Small intestine (tissue), 7 donors: ENCODE data around the gene DIAPH2. TPM values are rescaled to one million over a fixed set of nuclear protein-coding genes. Genes with fewer than 3 reads are reported as not detected.

Experiments used
- DNase-seq, 2 donors: peaks; one replicate each; pipeline versions ENCODE4 v3.0.0 to v3.0.0-alpha.2; 2013
- FAIRE-seq: peaks from 2 replicates; lab custom pipeline; 2012; peaks lifted over from hg19 to GRCh38; lab: Jason Lieb, UNC
- H3K27ac ChIP-seq, 3 donors: one replicate each; pipeline ENCODE4 v1.5.1; 2013; ENCODE audit warnings: low read length in 2 of 3, mild to moderate bottlenecking in 2 of 3, control low read depth in 1 of 3, inconsistent platforms in 1 of 3, low read depth in 1 of 3, moderate library complexity in 1 of 3
- H3K27me3 ChIP-seq, 3 donors: one replicate each; pipeline ENCODE4 v1.6.1; 2013; ENCODE audit warnings: low read length in 3 of 3, inconsistent platforms in 1 of 3; ENCODE audit not compliant: control insufficient read depth in 3 of 3, insufficient read depth in 3 of 3
- H3K36me3 ChIP-seq, 3 donors: one replicate each; pipeline ENCODE4 v1.6.1; 2013; ENCODE audit warnings: low read length in 3 of 3, inconsistent platforms in 1 of 3, low read depth in 1 of 3, mild to moderate bottlenecking in 1 of 3, moderate library complexity in 1 of 3; ENCODE audit not compliant: control insufficient read depth in 3 of 3, insufficient read depth in 2 of 3
- H3K4me1 ChIP-seq, 3 donors: one replicate each; pipeline ENCODE4 v1.6.1; 2013; ENCODE audit warnings: low read length in 2 of 3, inconsistent platforms in 1 of 3, low read depth in 1 of 3, mild to moderate bottlenecking in 1 of 3, moderate library complexity in 1 of 3; ENCODE audit not compliant: control insufficient read depth in 3 of 3, insufficient read depth in 2 of 3
- H3K4me3 ChIP-seq, 3 donors: one replicate each; pipeline ENCODE4 v1.5.1; 2013; ENCODE audit warnings: low read length in 3 of 3, control low read depth in 1 of 3, inconsistent platforms in 1 of 3, low read depth in 1 of 3, mild to moderate bottlenecking in 1 of 3, moderate library complexity in 1 of 3
- H3K9me3 ChIP-seq, 2 donors: one replicate each; pipeline ENCODE4 v1.6.1; 2013; ENCODE audit warnings: low read depth in 1 of 2, low read length in 1 of 2; ENCODE audit not compliant: control insufficient read depth in 2 of 2, insufficient read depth in 1 of 2
- WGBS, 3 donors: extraction: QIAGEN DNeasy Blood & Tissue Kit; methylation state at CpG; one replicate each; pipeline ENCODE4 v1.1.7; 2013; 5-methylcytosine and 5-hydroxymethylcytosine counted together
- polyA plus RNA-seq, 4 donors: library from polyadenylated mRNA; stranded (reverse) in 3 of 4; unstranded in 1 of 4; fragments of 200-250 nt in 3 of 4; fragments of 120-200 nt in 1 of 4; gene quantifications; one replicate each; pipeline versions ENCODE4 v1.2.1 to v1.2.3, GENCODE V29; 2013
- donor health status: healthy with polysubstance abuse.
- donor health status: control.
- donor health status: control.
- donor health status: Bipolar disorder and iron deficiency.
- donor health status: healthy.

DIAPH2 gene
- polyA plus RNA-seq, 4 donors: 5.1 to 11.7 (median 6.1) TPM

DNA sequence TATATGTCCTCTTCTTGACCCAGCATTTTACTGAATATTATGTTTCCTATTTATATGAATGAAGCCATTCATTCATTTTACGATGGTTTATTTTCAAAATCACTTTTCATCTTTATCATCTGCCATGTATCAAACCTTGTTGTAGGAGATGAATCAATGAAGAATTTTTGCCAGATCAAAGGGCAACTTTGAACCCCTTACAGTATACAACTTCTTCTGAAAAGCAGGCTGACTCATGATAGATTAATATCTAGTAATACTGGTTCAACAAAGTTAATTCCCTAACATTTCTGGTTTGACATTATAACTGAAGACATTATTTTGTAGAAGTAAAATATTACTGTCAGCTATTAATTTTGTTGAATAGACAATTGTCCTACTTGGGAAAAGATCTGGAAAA lies 425.1 kb downstream of the DIAPH2 start:
- no peaks in the 10 kb centered on the region for H3K4me1 ChIP-seq
- peak; percentile 51 for FAIRE-seq

GRCh38 chrX:97117572-97117971 lies 432.9 kb downstream of the DIAPH2 start:
- DNase-seq (no peak), FAIRE-seq (no peak)
- H3K9me3 ChIP-seq: peaks cover 0 to 4% of the 10 kb centered on the region in 2 donors
- H3K36me3 ChIP-seq: peaks cover 0 to 2% (median 0%) of the 10 kb centered on the region in 3 donors
- H3K27ac ChIP-seq: no peak overlapping the region
- no peaks in the 10 kb centered on the region for H3K27me3 ChIP-seq
- H3K4me3 ChIP-seq: no peak overlapping the region
- no peaks in the 10 kb centered on the region for H3K4me1 ChIP-seq

More for the DNA sequence above, 425.1 kb downstream of the DIAPH2 start:
- no peak overlapping the region for H3K4me3 ChIP-seq
- H3K27ac ChIP-seq: no peak overlapping the region
- WGBS, 3 donors: 22 to 82% (median 42%) methylated on average over 1 of the region's 1 CpG
- no peaks in the 10 kb centered on the region for H3K27me3 ChIP-seq
- no peaks in the 10 kb centered on the region for H3K9me3 ChIP-seq
- DNase-seq: no peak
- H3K36me3 ChIP-seq: no peaks in the 10 kb centered on the region

DNA sequence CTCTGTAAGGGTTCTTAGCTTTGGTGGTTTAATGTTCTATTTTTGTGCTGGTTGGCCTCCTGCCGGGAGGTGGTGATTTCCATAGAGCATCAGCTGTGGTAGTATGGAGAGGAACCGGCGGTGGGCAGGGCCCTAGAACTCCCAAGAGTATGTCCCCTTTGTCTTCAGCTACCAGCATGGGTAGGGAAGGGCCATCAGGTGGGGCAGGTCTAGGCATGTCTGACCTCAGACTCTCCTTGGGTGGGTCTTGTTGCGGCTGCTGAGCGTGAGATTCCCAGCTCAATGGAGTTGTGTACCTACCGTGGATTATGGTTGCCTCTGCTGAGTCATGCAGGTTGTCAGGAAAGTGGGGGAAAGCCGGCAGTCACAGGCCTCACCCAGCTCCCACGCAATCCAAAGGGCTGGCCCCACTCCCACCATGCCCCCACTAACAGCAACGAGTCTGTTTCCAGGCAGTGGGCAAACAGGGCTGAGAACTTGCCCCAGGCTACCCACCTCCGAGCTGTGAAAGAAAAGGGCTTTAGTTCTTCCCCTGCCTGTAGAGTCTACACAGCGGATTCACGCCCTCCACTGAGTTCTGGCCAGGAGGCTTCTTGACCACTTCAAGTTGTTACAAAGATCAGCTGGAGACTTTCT lies 434.9 kb downstream of the DIAPH2 start:
- Histone ChIP-seq H3K4me1 (no peaks in the 10 kb centered on the region), H3K36me3 (peaks cover 0 to 2% (median 0%) of the 10 kb centered on the region in 3 donors), H3K27ac (no peak overlapping the region), H3K4me3 (no peak overlapping the region), H3K9me3 (peaks cover 0 to 4% of the 10 kb centered on the region in 2 donors), H3K27me3 (no peaks in the 10 kb centered on the region)
- FAIRE-seq (no peak), DNase-seq (no peak)
- WGBS, 3 donors: 92 to 98% (median 96%) methylated on average over 9 to 12 of the region's 12 CpGs

DNA sequence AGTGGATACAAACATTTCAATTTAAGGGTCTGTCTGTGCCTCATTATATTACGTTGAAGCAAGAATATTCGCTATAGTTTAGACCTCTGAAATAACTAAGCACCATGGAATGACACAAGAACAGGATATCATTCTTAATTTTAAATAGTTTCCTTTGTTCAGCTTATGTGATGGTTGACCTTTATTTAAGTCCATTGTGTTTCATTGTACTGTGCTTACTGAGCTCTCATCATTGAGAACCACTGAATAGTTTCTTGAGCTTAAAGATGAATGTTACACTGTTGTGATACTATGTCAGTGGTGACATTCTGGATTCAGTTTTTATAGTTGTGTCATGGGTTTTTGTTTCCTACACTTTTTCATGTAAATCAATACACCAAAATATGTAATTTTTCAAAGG lies 438.4 kb downstream of the DIAPH2 start:
- DNase-seq (no peak), FAIRE-seq (no peak)
- 85 to 94% (median 90%) methylated on average over 2 of the region's 2 CpGs for WGBS, 3 donors
- Histone ChIP-seq H3K4me1 (no peaks in the 10 kb centered on the region), H3K27me3 (no peaks in the 10 kb centered on the region), H3K36me3 (peaks cover 0 to 2% (median 0%) of the 10 kb centered on the region in 3 donors), H3K27ac (no peak overlapping the region), H3K4me3 (no peak overlapping the region), H3K9me3 (peaks cover 0 to 4% of the 10 kb centered on the region in 2 donors)

DNA sequence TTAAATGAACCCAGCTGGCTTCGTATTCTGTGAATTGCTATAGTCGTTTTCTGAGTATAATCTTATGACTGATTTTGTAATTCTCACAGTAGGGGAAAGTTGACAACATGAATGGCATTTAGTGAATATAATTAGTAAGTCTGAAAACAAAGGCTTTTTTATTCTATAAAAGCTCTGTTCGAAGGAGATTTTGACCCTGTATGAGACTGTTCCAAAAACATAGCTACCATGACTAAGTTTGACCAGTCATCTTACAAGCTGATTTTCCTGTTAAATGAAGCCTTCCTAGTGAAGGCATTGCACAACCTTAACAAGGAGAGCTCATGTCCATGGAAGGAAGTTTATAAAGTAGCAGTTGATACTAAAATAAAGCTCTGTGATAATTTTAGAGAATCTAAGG lies 441.4 kb downstream of the DIAPH2 start:
- Histone ChIP-seq H3K36me3 (no peaks in the 10 kb centered on the region), H3K27me3 (no peaks in the 10 kb centered on the region), H3K4me3 (no peak overlapping the region), H3K9me3 (no peaks in the 10 kb centered on the region), H3K27ac (no peak overlapping the region), H3K4me1 (no peaks in the 10 kb centered on the region)
- FAIRE-seq (no peak), DNase-seq (no peak)
- 65 to 69% (median 68%) methylated on average over 3 of the region's 3 CpGs for WGBS, 3 donors

- no peak for FAIRE-seq
- DNase-seq: no peak
- no peak overlapping the region for H3K4me3 ChIP-seq
- H3K36me3 ChIP-seq: no peaks in the 10 kb centered on the region
- H3K27ac ChIP-seq: no peak overlapping the region
- no peaks in the 10 kb centered on the region for H3K27me3 ChIP-seq
- H3K4me1 ChIP-seq: no peaks in the 10 kb centered on the region
- H3K9me3 ChIP-seq: no peaks in the 10 kb centered on the region
- 86 to 94% (median 90%) methylated on average over 6 of the region's 6 CpGs for WGBS, 3 donors
Observed at GRCh38 chrX:97132664-97133415, 448.2 kb downstream of the DIAPH2 start.

DNA sequence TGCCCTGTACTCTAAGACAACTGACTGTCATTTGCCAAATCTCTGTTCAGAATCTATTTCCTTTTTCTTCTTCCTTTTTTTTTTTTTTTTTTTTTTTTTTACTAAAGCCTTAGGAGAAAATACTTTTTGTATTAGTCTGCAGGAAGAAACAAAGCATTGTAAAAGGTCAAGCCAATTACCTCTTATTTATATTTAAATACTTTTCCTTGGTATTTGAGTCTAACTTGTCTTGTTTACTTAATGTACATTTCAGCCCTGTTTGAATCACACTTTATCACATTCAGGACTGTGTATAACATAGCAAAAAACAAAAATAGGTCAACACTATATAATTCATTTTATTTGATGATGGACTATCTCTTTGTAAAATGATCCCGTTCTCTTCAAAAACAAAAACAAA lies 461.3 kb downstream of the DIAPH2 start:
- FAIRE-seq: peak; percentile 30
- 93 to 100% (median 96%) methylated on average over 1 of the region's 1 CpG for WGBS, 3 donors
- Histone ChIP-seq H3K27me3 (no peaks in the 10 kb centered on the region), H3K4me1 (no peaks in the 10 kb centered on the region), H3K9me3 (no peaks in the 10 kb centered on the region), H3K36me3 (no peaks in the 10 kb centered on the region), H3K27ac (no peak overlapping the region), H3K4me3 (no peak overlapping the region)
- no peak for DNase-seq

DNA sequence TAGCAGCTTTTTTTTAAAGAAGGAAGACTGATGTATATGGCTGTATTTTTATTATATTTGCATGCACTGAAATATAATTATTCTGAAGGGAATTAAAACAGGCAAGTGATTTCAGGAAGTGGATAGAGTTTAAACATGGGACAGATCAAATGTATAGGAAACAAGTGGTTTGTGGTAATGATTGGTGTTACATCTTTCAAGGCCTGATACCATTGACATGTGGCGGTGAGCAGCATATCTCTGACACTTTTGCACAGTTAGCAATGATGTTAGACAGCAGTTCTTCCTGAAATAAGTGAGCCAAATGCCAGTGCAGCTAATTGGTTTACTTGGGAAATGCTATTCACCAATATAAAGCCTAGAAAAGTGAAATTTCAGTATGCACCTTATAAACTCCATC lies 471.2 kb downstream of the DIAPH2 start:
- no peaks in the 10 kb centered on the region for H3K9me3 ChIP-seq
- DNase-seq (no peak), FAIRE-seq (no peak)
- H3K27me3 ChIP-seq: no peaks in the 10 kb centered on the region
- WGBS, 3 donors: 76 to 94% (median 93%) methylated on average over 1 of the region's 1 CpG
- H3K4me3 ChIP-seq: no peak overlapping the region
- no peaks in the 10 kb centered on the region for H3K4me1 ChIP-seq
- no peak overlapping the region for H3K27ac ChIP-seq
- no peaks in the 10 kb centered on the region for H3K36me3 ChIP-seq
